ENCODE results near the gene PAX8. TPM values are rescaled to one million over a fixed set of nuclear protein-coding genes. Genes with fewer than 3 reads are reported as not detected.

PAX8 gene
- polyA plus RNA-seq, 1 of the 3 experiments (the other 2 are of a cell fraction): 0.23 TPM

DNA sequence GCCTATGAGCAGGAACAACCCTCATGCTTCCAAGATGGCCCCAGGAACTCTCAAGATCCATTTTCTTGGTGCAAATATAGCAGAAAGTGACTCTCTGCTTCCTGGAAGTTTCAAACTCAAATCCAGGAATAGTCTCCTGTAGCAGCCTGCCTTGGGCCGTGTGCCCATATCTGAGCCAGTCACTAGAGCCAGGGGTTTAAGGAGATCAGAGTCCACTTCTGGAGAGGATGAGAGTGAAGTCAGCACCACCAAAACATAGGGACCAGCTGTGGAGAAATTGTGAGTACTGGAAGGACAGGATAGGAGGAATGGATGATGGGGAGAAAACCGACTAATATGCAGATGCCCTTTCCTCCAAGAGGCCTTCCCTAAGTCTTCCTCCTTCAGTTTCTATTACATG is 71.7 kb downstream of the PAX8 start:
- 95% methylated on average over 2 of the region's 2 CpGs for WGBS (ENCODE audit: low lambda C conversion rate)
- CTCF ChIA-PET: interaction anchor here (1.9 to 10.2 kb wide), 4 partner anchors 33 to 183 kb away, joined by 11 to 98 read pairs (median 22); no protein-coding TSS in a partner anchor
- no peak for DNase-seq
- POLR2A ChIA-PET: no interaction called here
- Histone ChIP-seq H3K4me2 (no peak overlapping the region), H3K4me3 (ENCODE audit: low read depth in 2 of 2, low read length in 1 of 2) (no peak overlapping the region), H3K9ac (no peak overlapping the region), H3K79me2 (ENCODE audit: insufficient read depth) (no peaks in the 10 kb centered on the region), H2AFZ (ENCODE audit: low read depth) (no peak overlapping the region), H3K9me2 (no peaks in the 10 kb centered on the region), H3K27ac (ENCODE audit: low read depth in 2 of 2, low read length in 1 of 2) (no peak overlapping the region), H3F3A (replicated peaks; ENCODE audit: insufficient read depth) (no peaks in the 10 kb centered on the region), H3K9me3 (no peaks in the 10 kb centered on the region), H3K36me3 (replicated peaks in 1 of 2; ENCODE audit: control insufficient read depth in 1 of 2, insufficient read depth in 2 of 2, low read length in 1 of 2) (no peaks in the 10 kb centered on the region), H4K20me1 (ENCODE audit: insufficient read depth) (no peaks in the 10 kb centered on the region), H3K4me1 (ENCODE audit: control insufficient read depth in 1 of 2, insufficient read depth in 2 of 2, low read depth in 1 of 2, low read length in 1 of 2) (peaks cover 0 to 2% of the 10 kb centered on the region in 2 experiments; a peak in 1 of 4 replicates), H3K27me3 (ENCODE audit: insufficient read depth) (no peaks in the 10 kb centered on the region)
- TF ChIP-seq SIN3A (IDR thresholded peaks at IDR 0.05; ENCODE audit: borderline replicate concordance, low read depth, low read length) (no peak), CHD2 (IDR thresholded peaks at IDR 0.05; ENCODE audit: low read length, partially characterized antibody) (no peak), MXI1 (IDR thresholded peaks at IDR 0.05; ENCODE audit: low read depth, low read length) (no peak), TCF12 (IDR thresholded peaks at IDR 0.05) (no peak), JUND (IDR thresholded peaks at IDR 0.05) (no peak), FOSL2 (IDR thresholded peaks at IDR 0.05; ENCODE audit: borderline replicate concordance, low read depth) (no peak)
- TF ChIP-seq, protein P1, sequence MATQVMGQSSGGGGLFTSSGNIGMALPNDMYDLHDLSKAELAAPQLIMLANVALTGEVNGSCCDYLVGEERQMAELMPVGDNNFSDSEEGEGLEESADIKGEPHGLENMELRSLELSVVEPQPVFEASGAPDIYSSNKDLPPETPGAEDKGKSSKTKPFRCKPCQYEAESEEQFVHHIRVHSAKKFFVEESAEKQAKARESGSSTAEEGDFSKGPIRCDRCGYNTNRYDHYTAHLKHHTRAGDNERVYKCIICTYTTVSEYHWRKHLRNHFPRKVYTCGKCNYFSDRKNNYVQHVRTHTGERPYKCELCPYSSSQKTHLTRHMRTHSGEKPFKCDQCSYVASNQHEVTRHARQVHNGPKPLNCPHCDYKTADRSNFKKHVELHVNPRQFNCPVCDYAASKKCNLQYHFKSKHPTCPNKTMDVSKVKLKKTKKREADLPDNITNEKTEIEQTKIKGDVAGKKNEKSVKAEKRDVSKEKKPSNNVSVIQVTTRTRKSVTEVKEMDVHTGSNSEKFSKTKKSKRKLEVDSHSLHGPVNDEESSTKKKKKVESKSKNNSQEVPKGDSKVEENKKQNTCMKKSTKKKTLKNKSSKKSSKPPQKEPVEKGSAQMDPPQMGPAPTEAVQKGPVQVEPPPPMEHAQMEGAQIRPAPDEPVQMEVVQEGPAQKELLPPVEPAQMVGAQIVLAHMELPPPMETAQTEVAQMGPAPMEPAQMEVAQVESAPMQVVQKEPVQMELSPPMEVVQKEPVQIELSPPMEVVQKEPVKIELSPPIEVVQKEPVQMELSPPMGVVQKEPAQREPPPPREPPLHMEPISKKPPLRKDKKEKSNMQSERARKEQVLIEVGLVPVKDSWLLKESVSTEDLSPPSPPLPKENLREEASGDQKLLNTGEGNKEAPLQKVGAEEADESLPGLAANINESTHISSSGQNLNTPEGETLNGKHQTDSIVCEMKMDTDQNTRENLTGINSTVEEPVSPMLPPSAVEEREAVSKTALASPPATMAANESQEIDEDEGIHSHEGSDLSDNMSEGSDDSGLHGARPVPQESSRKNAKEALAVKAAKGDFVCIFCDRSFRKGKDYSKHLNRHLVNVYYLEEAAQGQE (IDR thresholded peaks at IDR 0.05; ENCODE audit: low read depth, low read length): no peak
- TF ChIP-seq, protein P2, sequence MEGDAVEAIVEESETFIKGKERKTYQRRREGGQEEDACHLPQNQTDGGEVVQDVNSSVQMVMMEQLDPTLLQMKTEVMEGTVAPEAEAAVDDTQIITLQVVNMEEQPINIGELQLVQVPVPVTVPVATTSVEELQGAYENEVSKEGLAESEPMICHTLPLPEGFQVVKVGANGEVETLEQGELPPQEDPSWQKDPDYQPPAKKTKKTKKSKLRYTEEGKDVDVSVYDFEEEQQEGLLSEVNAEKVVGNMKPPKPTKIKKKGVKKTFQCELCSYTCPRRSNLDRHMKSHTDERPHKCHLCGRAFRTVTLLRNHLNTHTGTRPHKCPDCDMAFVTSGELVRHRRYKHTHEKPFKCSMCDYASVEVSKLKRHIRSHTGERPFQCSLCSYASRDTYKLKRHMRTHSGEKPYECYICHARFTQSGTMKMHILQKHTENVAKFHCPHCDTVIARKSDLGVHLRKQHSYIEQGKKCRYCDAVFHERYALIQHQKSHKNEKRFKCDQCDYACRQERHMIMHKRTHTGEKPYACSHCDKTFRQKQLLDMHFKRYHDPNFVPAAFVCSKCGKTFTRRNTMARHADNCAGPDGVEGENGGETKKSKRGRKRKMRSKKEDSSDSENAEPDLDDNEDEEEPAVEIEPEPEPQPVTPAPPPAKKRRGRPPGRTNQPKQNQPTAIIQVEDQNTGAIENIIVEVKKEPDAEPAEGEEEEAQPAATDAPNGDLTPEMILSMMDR (IDR thresholded peaks at IDR 0.05): no peak
- TF ChIP-seq, protein P3, sequence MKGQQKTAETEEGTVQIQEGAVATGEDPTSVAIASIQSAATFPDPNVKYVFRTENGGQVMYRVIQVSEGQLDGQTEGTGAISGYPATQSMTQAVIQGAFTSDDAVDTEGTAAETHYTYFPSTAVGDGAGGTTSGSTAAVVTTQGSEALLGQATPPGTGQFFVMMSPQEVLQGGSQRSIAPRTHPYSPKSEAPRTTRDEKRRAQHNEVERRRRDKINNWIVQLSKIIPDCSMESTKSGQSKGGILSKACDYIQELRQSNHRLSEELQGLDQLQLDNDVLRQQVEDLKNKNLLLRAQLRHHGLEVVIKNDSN (IDR thresholded peaks at IDR 0.05; ENCODE audit: borderline replicate concordance, low read depth): no peak

DNA sequence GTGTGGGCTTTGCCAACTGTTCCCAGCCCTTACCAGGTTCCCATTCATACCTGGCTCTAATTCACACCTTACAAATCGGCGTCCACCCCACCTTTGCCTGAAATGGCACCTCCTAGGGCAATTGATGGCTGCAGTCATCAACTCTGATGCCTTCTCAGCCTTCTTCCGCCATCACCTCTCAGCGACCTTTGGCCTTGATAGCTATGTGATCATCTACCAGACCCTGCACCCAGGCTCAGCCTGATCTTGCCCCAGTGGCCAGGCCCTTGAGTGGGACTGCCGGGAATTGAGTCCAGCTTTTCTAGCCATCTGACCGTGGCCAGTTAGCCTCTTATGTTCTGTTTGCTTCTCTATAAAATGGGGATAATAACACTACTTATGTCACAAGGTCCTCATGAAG is 72.5 kb downstream of the PAX8 start:
- Histone ChIP-seq H3K27ac (ENCODE audit: low read depth in 2 of 2, low read length in 1 of 2) (no peak overlapping the region), H2AFZ (ENCODE audit: low read depth) (no peak overlapping the region), H3K4me3 (ENCODE audit: low read depth in 2 of 2, low read length in 1 of 2) (no peak overlapping the region), H3K4me2 (no peak overlapping the region), H3K79me2 (ENCODE audit: insufficient read depth) (no peaks in the 10 kb centered on the region), H3K4me1 (ENCODE audit: control insufficient read depth in 1 of 2, insufficient read depth in 2 of 2, low read depth in 1 of 2, low read length in 1 of 2) (no peaks in the 10 kb centered on the region; a peak in 1 of 4 replicates), H3K9ac (no peak overlapping the region), H3F3A (replicated peaks; ENCODE audit: insufficient read depth) (no peaks in the 10 kb centered on the region), H3K36me3 (replicated peaks in 1 of 2; ENCODE audit: control insufficient read depth in 1 of 2, insufficient read depth in 2 of 2, low read length in 1 of 2) (no peaks in the 10 kb centered on the region), H4K20me1 (ENCODE audit: insufficient read depth) (no peaks in the 10 kb centered on the region), H3K27me3 (ENCODE audit: insufficient read depth) (no peaks in the 10 kb centered on the region), H3K9me3 (no peaks in the 10 kb centered on the region), H3K9me2 (no peaks in the 10 kb centered on the region)
- ChIA-PET CTCF (interaction anchor here (1.7 to 10.2 kb wide), 6 partner anchors 34 to 183 kb away, joined by 6 to 98 read pairs (median 22); no protein-coding TSS in a partner anchor), POLR2A (interaction anchor here (1.3 kb wide), 1 partner anchor 34 kb away, joined by 4 read pairs; no protein-coding TSS in a partner anchor)
- WGBS (ENCODE audit: low lambda C conversion rate): 62% methylated on average over 6 of the region's 6 CpGs
- DNase-seq: no peak
- TF ChIP-seq YY1 (IDR thresholded peaks at IDR 0.05; ENCODE audit: low read depth) (no peak), EZH2phosphoT487 (IDR thresholded peaks at IDR 0.05; ENCODE audit: borderline replicate concordance, low read depth) (no peak), FOXM1 (IDR thresholded peaks at IDR 0.05; ENCODE audit: low read depth) (no peak), RFX5 (IDR thresholded peaks at IDR 0.05; ENCODE audit: low read length) (no peak), JUND (IDR thresholded peaks at IDR 0.05) (no peak), FOXJ3 (CRISPR knock-in tag; IDR thresholded peaks at IDR 0.05) (no peak), CHD2 (IDR thresholded peaks at IDR 0.05; ENCODE audit: low read length, partially characterized antibody) (no peak), NFIC (IDR thresholded peaks at IDR 0.05; ENCODE audit: borderline replicate concordance) (no peak), MEF2A (IDR thresholded peaks at IDR 0.05; ENCODE audit: borderline replicate concordance, low read depth) (no peak), TCF12 (IDR thresholded peaks at IDR 0.05) (no peak), GABPA (IDR thresholded peaks at IDR 0.05; ENCODE audit: low read depth) (no peak)
- TF ChIP-seq, protein P2 (IDR thresholded peaks at IDR 0.05): no peak
